HepG2 (cell line): ENCODE results near the gene FRMD5. TPM values are rescaled to one million over a fixed set of nuclear protein-coding genes. Genes with fewer than 3 reads are reported as not detected.

Experiments
- FOXK1 ChIP-seq: sonication (generic); formaldehyde crosslinking; IDR thresholded peaks from 2 replicates; pipeline ENCODE4 v1.4.0; 2020; ENCODE audit warnings: low read depth, missing genetic modification reagents, borderline replicate concordance
- GABPA ChIP-seq, 2 experiments: IDR thresholded peaks; 2 replicates each; pipeline ENCODE4 v1.6.1; 2011 to 2016; ENCODE audit warnings: low read depth in 2 of 2, low read length in 1 of 2, missing biosample characterization in 1 of 2, missing genetic modification characterization in 1 of 2
- NFYC ChIP-seq: IDR thresholded peaks from 2 replicates; pipeline ENCODE4 v1.6.1; 2016; ENCODE audit warnings: missing genetic modification reagents, missing compliant biosample characterization
- RBM39 ChIP-seq: fragments of 200-400 bp; formaldehyde crosslinking; IDR thresholded peaks from one replicate; pipeline ENCODE4 v1.6.1; 2018; ENCODE audit warnings: antibody characterized with exemption, mild to moderate bottlenecking, low read depth, low read length; ENCODE audit not compliant: poor library complexity, severe bottlenecking
- YEATS2 ChIP-seq: sonication (generic); formaldehyde crosslinking; IDR thresholded peaks from 2 replicates; pipeline ENCODE4 v1.4.0; 2020; ENCODE audit warnings: missing genetic modification reagents, borderline replicate concordance
- ZNF33A ChIP-seq: sonication (generic); formaldehyde crosslinking; IDR thresholded peaks from 2 replicates; pipeline ENCODE4 v1.5.1; 2020; ENCODE audit warnings: missing genetic modification reagents, mild to moderate bottlenecking, moderate library complexity, borderline replicate concordance
- ZNF44 ChIP-seq: sonication (generic); formaldehyde crosslinking; IDR thresholded peaks from 2 replicates; pipeline ENCODE4 v1.5.1; 2020; ENCODE audit warnings: mild to moderate bottlenecking, missing genetic modification reagents
- ZNF878 ChIP-seq: sonication (generic); formaldehyde crosslinking; IDR thresholded peaks from 2 replicates; pipeline ENCODE4 v1.8.1; 2023; ENCODE audit warnings: mild to moderate bottlenecking, missing genetic modification reagents, moderate library complexity
- polyA plus RNA-seq, 8 experiments: library from polyadenylated mRNA; depleted of rRNA in 3 of 8; stranded (reverse) in 7 of 8; unstranded in 1 of 8; fragments of >200 nt; fragmentation: Illumina TruSeq in 4 of 8; extraction: Trizol in 4 of 8; gene quantifications; 2 replicates each; pipeline versions ENCODE4 v1.2.1 to v1.2.3, GENCODE V29; 2011 to 2016; ENCODE audit warnings: low read depth in 4 of 8, missing spikeins in 1 of 8, mixed read lengths in 1 of 8; ENCODE audit not compliant: insufficient read depth in 1 of 8
- total RNA-seq, 5 experiments: library from RNA; depleted of rRNA; stranded (reverse); fragments of >200 nt; fragmentation: Illumina TruSeq; extraction: Trizol; gene quantifications; 2 replicates each; pipeline ENCODE4 v1.2.3, GENCODE V29; 2016; ENCODE audit warnings: low read depth in 1 of 5
- TF ChIP-seq, protein P1 (sequence below): sonication (generic); formaldehyde crosslinking; IDR thresholded peaks from 2 replicates; pipeline ENCODE4 v1.4.0; 2020; ENCODE audit warnings: missing genetic modification reagents
- TF ChIP-seq, protein P2 (sequence below): IDR thresholded peaks from 2 replicates; pipeline ENCODE4 v1.6.1; 2012; ENCODE audit warnings: inconsistent platforms
- TF ChIP-seq, protein P3 (sequence below): sonication (generic); formaldehyde crosslinking; IDR thresholded peaks from 2 replicates; pipeline ENCODE4 v1.5.0; 2020; ENCODE audit warnings: missing genetic modification reagents
- TF ChIP-seq, protein P4 (sequence below): sonication (generic); formaldehyde crosslinking; IDR thresholded peaks from 2 replicates; pipeline ENCODE4 v1.5.1; 2020; ENCODE audit warnings: missing genetic modification reagents, mild to moderate bottlenecking, borderline replicate concordance
- TF ChIP-seq, protein P5 (sequence below): sonication (generic); formaldehyde crosslinking; IDR thresholded peaks from 2 replicates; pipeline ENCODE4 v1.4.0; 2020; ENCODE audit warnings: missing genetic modification reagents
- TF ChIP-seq, protein P6 (sequence below): sonication (generic); formaldehyde crosslinking; IDR thresholded peaks from 2 replicates; pipeline ENCODE4 v1.5.1; 2020; ENCODE audit warnings: mild to moderate bottlenecking, missing genetic modification reagents, moderate library complexity

Gene FRMD5
- total and polyA plus RNA-seq, 2 of the 13 experiments (the other 11 are each of a cell fraction or from before 2014, with no cell fraction given) = 0.93 to 1.5 TPM

DNA sequence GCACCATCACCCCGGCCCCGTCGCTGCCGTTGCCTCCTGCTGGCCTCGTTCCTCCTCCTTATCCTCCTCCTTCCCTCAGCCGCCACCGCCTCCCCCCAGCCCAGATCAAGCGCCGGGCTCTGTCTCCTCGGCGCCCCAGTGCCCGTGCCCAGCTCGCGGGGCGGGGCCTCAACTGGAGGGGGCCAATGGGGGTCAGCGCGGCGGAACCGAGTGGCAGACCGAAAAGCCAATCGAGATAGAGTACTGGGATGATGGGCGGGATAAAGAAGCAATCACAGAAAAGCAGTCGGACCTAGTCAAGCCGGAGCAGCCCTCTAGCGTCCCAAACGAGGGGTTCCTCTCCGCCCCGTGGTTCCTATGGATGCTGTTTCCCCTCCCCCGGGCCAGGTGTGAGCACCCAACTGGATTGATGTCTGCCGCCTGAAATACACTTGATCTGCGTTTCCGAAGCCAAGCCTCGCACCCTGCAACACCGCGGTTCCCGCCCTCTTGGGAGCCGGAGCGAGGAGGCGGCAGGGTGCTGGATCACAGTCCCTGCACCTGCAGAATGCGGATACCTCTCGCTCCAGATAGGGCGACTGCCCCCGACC lies at the start of gene FRMD5 (continued):
- TF ChIP-seq GABPA (IDR thresholded peaks at IDR 0.05; ENCODE audit: low read depth, low read length) (no peak), GABPA (CRISPR knock-in tag; IDR thresholded peaks at IDR 0.05; ENCODE audit: low read depth) (0 out of 2 replicates have a peak, but pooled peaks have one; percentile 25), ZNF33A (CRISPR knock-in tag) (no peak), RBM39 (no peak), FOXK1 (CRISPR knock-in tag) (0 out of 2 replicates have a peak, but pooled peaks have one; percentile 14), ZNF44 (CRISPR knock-in tag) (no peak), ZNF878 (CRISPR knock-in tag) (no peak), YEATS2 (no peak; the same call in 1 of the 2 replicates), NFYC (CRISPR knock-in tag) (peak; percentile 98)
- TF ChIP-seq, protein P1, sequence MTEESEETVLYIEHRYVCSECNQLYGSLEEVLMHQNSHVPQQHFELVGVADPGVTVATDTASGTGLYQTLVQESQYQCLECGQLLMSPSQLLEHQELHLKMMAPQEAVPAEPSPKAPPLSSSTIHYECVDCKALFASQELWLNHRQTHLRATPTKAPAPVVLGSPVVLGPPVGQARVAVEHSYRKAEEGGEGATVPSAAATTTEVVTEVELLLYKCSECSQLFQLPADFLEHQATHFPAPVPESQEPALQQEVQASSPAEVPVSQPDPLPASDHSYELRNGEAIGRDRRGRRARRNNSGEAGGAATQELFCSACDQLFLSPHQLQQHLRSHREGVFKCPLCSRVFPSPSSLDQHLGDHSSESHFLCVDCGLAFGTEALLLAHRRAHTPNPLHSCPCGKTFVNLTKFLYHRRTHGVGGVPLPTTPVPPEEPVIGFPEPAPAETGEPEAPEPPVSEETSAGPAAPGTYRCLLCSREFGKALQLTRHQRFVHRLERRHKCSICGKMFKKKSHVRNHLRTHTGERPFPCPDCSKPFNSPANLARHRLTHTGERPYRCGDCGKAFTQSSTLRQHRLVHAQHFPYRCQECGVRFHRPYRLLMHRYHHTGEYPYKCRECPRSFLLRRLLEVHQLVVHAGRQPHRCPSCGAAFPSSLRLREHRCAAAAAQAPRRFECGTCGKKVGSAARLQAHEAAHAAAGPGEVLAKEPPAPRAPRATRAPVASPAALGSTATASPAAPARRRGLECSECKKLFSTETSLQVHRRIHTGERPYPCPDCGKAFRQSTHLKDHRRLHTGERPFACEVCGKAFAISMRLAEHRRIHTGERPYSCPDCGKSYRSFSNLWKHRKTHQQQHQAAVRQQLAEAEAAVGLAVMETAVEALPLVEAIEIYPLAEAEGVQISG (CRISPR knock-in tag) = 0 out of 2 replicates have a peak, but pooled peaks have one; percentile 22
- TF ChIP-seq, protein P2, sequence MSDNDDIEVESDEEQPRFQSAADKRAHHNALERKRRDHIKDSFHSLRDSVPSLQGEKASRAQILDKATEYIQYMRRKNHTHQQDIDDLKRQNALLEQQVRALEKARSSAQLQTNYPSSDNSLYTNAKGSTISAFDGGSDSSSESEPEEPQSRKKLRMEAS = peak; percentile 64; the same call in 1 of the 2 replicates
- TF ChIP-seq, protein P3, sequence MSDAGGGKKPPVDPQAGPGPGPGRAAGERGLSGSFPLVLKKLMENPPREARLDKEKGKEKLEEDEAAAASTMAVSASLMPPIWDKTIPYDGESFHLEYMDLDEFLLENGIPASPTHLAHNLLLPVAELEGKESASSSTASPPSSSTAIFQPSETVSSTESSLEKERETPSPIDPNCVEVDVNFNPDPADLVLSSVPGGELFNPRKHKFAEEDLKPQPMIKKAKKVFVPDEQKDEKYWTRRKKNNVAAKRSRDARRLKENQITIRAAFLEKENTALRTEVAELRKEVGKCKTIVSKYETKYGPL = no peak
- TF ChIP-seq, protein P4, sequence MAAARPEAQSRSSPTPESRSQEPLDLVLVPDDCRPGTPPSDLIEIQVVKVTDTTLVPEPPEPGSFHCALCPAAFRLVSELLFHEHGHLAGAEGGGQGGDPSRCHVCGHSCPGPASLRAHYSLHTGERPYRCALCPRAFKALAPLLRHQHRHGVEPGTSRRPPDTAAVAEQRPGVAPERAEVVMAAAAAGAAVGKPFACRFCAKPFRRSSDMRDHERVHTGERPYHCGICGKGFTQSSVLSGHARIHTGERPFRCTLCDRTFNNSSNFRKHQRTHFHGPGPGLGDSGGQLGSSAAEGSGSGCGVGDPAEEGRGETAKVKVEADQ (CRISPR knock-in tag) = 0 out of 2 replicates have a peak, but pooled peaks have one; percentile 44
- TF ChIP-seq, protein P5, sequence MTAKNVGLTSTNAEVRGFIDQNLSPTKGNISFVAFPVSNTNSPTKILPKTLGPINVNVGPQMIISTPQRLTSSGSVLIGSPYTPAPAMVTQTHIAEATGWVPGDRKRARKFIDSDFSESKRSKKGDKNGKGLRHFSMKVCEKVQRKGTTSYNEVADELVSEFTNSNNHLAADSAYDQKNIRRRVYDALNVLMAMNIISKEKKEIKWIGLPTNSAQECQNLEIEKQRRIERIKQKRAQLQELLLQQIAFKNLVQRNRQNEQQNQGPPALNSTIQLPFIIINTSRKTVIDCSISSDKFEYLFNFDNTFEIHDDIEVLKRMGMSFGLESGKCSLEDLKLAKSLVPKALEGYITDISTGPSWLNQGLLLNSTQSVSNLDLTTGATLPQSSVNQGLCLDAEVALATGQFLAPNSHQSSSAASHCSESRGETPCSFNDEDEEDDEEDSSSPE (CRISPR knock-in tag) = peak; percentile 49
- TF ChIP-seq, protein P6, sequence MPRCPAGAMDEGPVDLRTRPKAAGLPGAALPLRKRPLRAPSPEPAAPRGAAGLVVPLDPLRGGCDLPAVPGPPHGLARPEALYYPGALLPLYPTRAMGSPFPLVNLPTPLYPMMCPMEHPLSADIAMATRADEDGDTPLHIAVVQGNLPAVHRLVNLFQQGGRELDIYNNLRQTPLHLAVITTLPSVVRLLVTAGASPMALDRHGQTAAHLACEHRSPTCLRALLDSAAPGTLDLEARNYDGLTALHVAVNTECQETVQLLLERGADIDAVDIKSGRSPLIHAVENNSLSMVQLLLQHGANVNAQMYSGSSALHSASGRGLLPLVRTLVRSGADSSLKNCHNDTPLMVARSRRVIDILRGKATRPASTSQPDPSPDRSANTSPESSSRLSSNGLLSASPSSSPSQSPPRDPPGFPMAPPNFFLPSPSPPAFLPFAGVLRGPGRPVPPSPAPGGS (CRISPR knock-in tag) = 0 out of 2 replicates have a peak, but pooled peaks have one; percentile 32
